Fibroblast of lung (primary cell): ENCODE results near the gene PANX2. TPM values are rescaled to one million over a fixed set of nuclear protein-coding genes. Genes with fewer than 3 reads are reported as not detected.

Experiments used
- DNase-seq, 2 donors: peaks; one replicate each; pipeline versions ENCODE4 v3.0.0 to v3.0.0-alpha.2; 2010; ENCODE audit warnings: low read depth in 2 of 2
- H2AFZ ChIP-seq: 2 replicates; pipeline ENCODE4 v1.5.1; 2012; ENCODE audit warnings: low read length, control low read depth, inconsistent platforms
- H3K27ac ChIP-seq: 2 replicates; pipeline ENCODE4 v1.5.1; 2011; ENCODE audit warnings: low read length, control low read depth; ENCODE audit not compliant: insufficient read depth
- H3K27me3 ChIP-seq: 2 replicates; pipeline ENCODE4 v1.5.1; 2011; ENCODE audit warnings: mild to moderate bottlenecking, low read length; ENCODE audit not compliant: control insufficient read depth, insufficient read depth
- H3K36me3 ChIP-seq: 2 replicates; pipeline ENCODE4 v1.5.1; 2011; ENCODE audit warnings: low read length; ENCODE audit not compliant: control insufficient read depth, insufficient read depth
- H3K4me1 ChIP-seq: 2 replicates; pipeline ENCODE4 v1.5.1; 2011; ENCODE audit warnings: low read length; ENCODE audit not compliant: control insufficient read depth, insufficient read depth; ENCODE audit errors: extremely low read depth
- H3K4me2 ChIP-seq: 2 replicates; pipeline ENCODE4 v1.5.1; 2011; ENCODE audit warnings: low read length, control low read depth; ENCODE audit not compliant: insufficient read depth; ENCODE audit errors: extremely low read depth
- H3K4me3 ChIP-seq, 4 experiments: fragments of 200-600 bp in 1 of 4; sonication (generic) in 1 of 4; replicated peaks in 1 of 4; 2 replicates each; pipeline ENCODE4 v1.5.1; 2011 to 2016; ENCODE audit warnings: low read length in 4 of 4, low read depth in 3 of 4, mild to moderate bottlenecking in 3 of 4, control low read depth in 2 of 4, inconsistent platforms in 1 of 4, mixed read lengths in 1 of 4; ENCODE audit not compliant: insufficient read depth in 1 of 4; ENCODE audit errors: control extremely low read depth in 1 of 4
- H3K79me2 ChIP-seq: 2 replicates; pipeline ENCODE4 v1.5.1; 2012; ENCODE audit warnings: mild to moderate bottlenecking, low read length, inconsistent platforms; ENCODE audit not compliant: control insufficient read depth, insufficient read depth
- H3K9ac ChIP-seq: 2 replicates; pipeline ENCODE4 v1.5.1; 2011; ENCODE audit warnings: mild to moderate bottlenecking, low read length, control low read depth; ENCODE audit not compliant: insufficient read depth
- H3K9me3 ChIP-seq: 2 replicates; pipeline ENCODE4 v1.5.1; 2012; ENCODE audit warnings: low read depth, low read length; ENCODE audit not compliant: control insufficient read depth, insufficient read depth
- H4K20me1 ChIP-seq: 2 replicates; pipeline ENCODE4 v1.5.1; 2011; ENCODE audit warnings: low read length; ENCODE audit not compliant: control insufficient read depth, insufficient read depth; ENCODE audit errors: extremely low read depth
- CTCF ChIP-seq, 2 donors: IDR thresholded peaks in 1 of 2; conservative IDR thresholded peaks in 1 of 2; 1 replicate in 1 of 2; 2 replicates in 1 of 2; pipeline ENCODE4 v1.5.1; 2011 to 2012; ENCODE audit warnings: low read length in 2 of 2, control low read depth in 1 of 2, inconsistent platforms in 1 of 2, low read depth in 1 of 2, mild to moderate bottlenecking in 1 of 2
- EZH2 ChIP-seq: IDR thresholded peaks from 2 replicates; pipeline ENCODE4 v1.5.1; 2012; ENCODE audit warnings: low read length, control low read depth, mild to moderate bottlenecking; ENCODE audit errors: missing control alignments
- polyA minus RNA-seq: library from RNA; depleted of rRNA, polyadenylated mRNA; stranded (reverse); fragments of >200 nt; gene quantifications from 2 replicates; pipeline ENCODE4 v1.2.3, GENCODE V29; 2011; ENCODE audit warnings: low replicate concordance
- polyA plus RNA-seq, 2 donors: library from polyadenylated mRNA; depleted of rRNA in 1 of 2; stranded (reverse) in 1 of 2; unstranded in 1 of 2; fragments of >200 nt; gene quantifications; 2 replicates each; pipeline ENCODE4 v1.2.1, GENCODE V29; 2011 to 2012; ENCODE audit warnings: missing spikeins in 1 of 2
- total RNA-seq: library from RNA; depleted of rRNA; stranded (reverse); fragments of >200 nt; gene quantifications from 2 replicates; pipeline ENCODE4 v1.2.1, GENCODE V29; 2014

The PANX2 gene
- total RNA-seq, result under 0.01 and 0.17 TPM in 2 replicates
- polyA plus RNA-seq, result 0.44 and 0.45 TPM in 2 replicates
- 0.75 and 0.96 TPM in 2 replicates for polyA plus RNA-seq (2012)
- 0.16 TPM in 1 of 2 replicates, not detected in the other for polyA minus RNA-seq

DNA sequence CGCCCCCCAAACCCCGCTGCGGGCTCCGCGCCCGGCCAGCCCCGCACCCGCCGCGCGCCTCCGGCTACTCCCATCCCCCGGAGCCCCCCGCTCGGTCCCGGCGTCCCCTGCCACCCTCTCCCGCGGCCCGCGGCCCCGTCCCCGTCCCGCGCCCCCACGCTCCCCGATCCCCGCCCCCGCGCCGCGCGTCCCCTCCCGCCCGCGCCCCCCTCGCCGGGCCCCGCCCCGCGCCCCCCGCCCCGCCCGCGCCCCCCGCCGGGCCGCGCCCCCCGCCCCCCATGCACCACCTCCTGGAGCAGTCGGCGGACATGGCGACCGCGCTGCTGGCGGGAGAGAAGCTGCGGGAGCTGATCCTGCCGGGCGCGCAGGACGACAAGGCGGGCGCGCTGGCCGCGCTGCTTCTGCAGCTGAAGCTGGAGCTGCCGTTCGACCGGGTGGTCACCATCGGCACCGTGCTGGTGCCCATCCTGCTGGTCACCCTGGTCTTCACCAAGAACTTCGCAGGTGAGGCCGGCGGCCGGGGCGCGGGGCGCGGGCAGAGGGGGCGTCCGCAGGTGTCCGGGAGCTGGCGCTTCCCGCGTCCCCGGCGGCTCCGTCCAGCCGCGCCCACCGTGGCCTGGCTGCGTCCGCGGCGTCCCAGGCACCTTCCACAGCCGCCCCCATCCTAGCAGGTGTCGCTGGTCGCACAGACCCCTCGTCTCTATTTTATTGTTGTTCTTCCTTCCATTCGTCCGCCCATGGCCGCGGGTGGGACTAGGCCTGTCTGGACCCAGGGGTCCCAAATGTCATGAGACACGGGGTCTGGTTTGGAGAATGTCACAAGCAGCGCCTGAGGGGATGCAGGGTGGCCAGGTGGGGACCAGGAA, at the start of gene PANX2:
TSS of gene PANX2 (plus strand) at position 279 of the 866 bp plus-strand sequence. CDS start at position 279, 0 bp downstream.
- no peaks in the 10 kb centered on the region for H3K79me2 ChIP-seq
- H3K36me3 ChIP-seq, result no peaks in the 10 kb centered on the region
- H3K4me1 ChIP-seq, result no peaks in the 10 kb centered on the region
- peak within 1 kb of the TSS; percentile 42 for H3K9ac ChIP-seq
- peak within 1 kb of the TSS; percentile 35 for H3K4me2 ChIP-seq
- peaks cover 13% of the 10 kb centered on the region for H3K27me3 ChIP-seq
- no peak within 1 kb of the TSS for H2AFZ ChIP-seq
- H4K20me1 ChIP-seq, result no peaks in the 10 kb centered on the region
- no peaks in the 10 kb centered on the region for H3K9me3 ChIP-seq
- TF ChIP-seq CTCF (conservative IDR thresholded peaks at IDR 0.05 in 1 of 2, IDR thresholded peaks at IDR 0.05 in 1 of 2; ENCODE audit: low read depth in 1 of 2, low read length in 2 of 2) (no peak), EZH2 (peak; percentile 66)
- peak in 1 of 2 donors; percentile 19 for DNase-seq
- H3K27ac ChIP-seq, result no peak within 1 kb of the TSS
- peak within 1 kb of the TSS in 1 of 4 experiments; percentile 42 for H3K4me3 ChIP-seq

DNA sequence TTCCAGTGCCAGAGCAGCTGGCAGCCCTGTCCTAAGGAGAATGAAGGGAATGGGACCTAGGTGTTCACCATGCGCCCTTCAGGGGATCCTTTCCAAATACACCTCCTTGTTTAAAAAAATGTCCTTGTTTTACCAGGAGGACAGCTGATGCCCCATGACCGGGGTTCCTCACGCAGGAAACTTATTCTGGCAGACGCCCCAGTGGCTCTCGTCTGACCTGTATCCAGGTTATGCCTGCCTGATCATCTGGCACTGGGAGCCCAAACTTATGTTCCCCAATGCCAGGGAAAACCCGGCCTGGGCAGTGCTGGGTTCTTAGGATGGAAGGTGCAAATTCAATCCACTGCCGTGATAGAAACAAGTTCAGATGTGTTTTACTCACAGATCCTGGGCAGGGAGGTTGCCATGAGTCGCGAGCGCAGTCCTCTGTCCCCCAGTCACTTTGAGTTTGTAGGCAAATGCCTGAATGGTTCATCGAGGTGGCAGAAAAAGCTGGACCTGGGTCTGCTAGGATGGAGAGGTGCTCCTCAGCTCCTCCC, 49.3 kb upstream of the PANX2 start:
- no peaks in the 10 kb centered on the region for H3K79me2 ChIP-seq
- H3K27me3 ChIP-seq, result peaks cover 19% of the 10 kb centered on the region
- H3K9me3 ChIP-seq, result no peaks in the 10 kb centered on the region
- no peak overlapping the region for H3K4me3 ChIP-seq
- H3K36me3 ChIP-seq, result no peaks in the 10 kb centered on the region
- no peak overlapping the region for H3K4me2 ChIP-seq
- TF ChIP-seq EZH2, result no peak
- TF ChIP-seq CTCF (conservative IDR thresholded peaks at IDR 0.05 in 1 of 2, IDR thresholded peaks at IDR 0.05 in 1 of 2; ENCODE audit: low read depth in 1 of 2, low read length in 2 of 2), result no peak
- DNase-seq, result no peak
- H2AFZ ChIP-seq, result no peak overlapping the region
- H3K9ac ChIP-seq, result no peak overlapping the region
- no peak overlapping the region for H3K27ac ChIP-seq
- no peaks in the 10 kb centered on the region for H3K4me1 ChIP-seq
- no peaks in the 10 kb centered on the region for H4K20me1 ChIP-seq

GRCh38 chr22:50123119-50123518, 47.4 kb upstream of the PANX2 start:
- H3K9ac ChIP-seq, result no peak overlapping the region
- H4K20me1 ChIP-seq, result no peaks in the 10 kb centered on the region
- no peaks in the 10 kb centered on the region for H3K36me3 ChIP-seq
- H2AFZ ChIP-seq, result no peak overlapping the region
- TF ChIP-seq EZH2 (no peak), CTCF (conservative IDR thresholded peaks at IDR 0.05 in 1 of 2, IDR thresholded peaks at IDR 0.05 in 1 of 2; ENCODE audit: low read depth in 1 of 2, low read length in 2 of 2) (no peak)
- H3K9me3 ChIP-seq, result no peaks in the 10 kb centered on the region
- no peak for DNase-seq
- H3K4me2 ChIP-seq, result no peak overlapping the region
- no peak overlapping the region for H3K4me3 ChIP-seq
- H3K79me2 ChIP-seq, result no peaks in the 10 kb centered on the region
- H3K27ac ChIP-seq, result no peak overlapping the region
- peaks cover 19% of the 10 kb centered on the region for H3K27me3 ChIP-seq
- H3K4me1 ChIP-seq, result no peaks in the 10 kb centered on the region
